PC-3 (cell line): Measurements from ENCODE around the gene ZNF445. TPM values are rescaled to one million over a fixed set of nuclear protein-coding genes. Genes with fewer than 3 reads are reported as not detected.

Experiments used
- ATAC-seq: fragments of 200-7000 bp; cut with Tn5 transposase; 2 replicates; pipeline ENCODE4 v1.9.1; 2020; ENCODE audit warnings: mild to moderate bottlenecking, moderate library complexity
- BruUV-seq: library from RNA; stranded (reverse); fragments of 400-500 nt; replicated peaks from 2 replicates; lab custom pipeline; 2021; lab: Mats Ljungman, UMichigan
- CTCF ChIA-PET: fragments of 300-600 bp; sonication (Branson Sonifier 250); formaldehyde crosslinking; loops from one replicate; lab custom pipeline; 2022; ENCODE audit warnings: antibody characterized with exemption; lab: Charles Lee
- POLR2A ChIA-PET: fragments of 300-600 bp; sonication (Branson Sonifier 250); formaldehyde crosslinking; loops from one replicate; lab custom pipeline; 2022; ENCODE audit warnings: antibody characterized with exemption; ENCODE audit not compliant: unreplicated experiment; lab: Charles Lee
- DNase-seq: peaks from one replicate; pipeline ENCODE4 v3.0.0-alpha.2; 2015
- H2AFZ ChIP-seq: fragments of 300-600 bp; sonication (generic); 2 replicates; pipeline ENCODE4 v1.6.0; 2016; ENCODE audit warnings: antibody characterized with exemption, low read length
- H3F3A ChIP-seq: fragments of 300-600 bp; sonication (generic); one replicate; pipeline ENCODE4 v1.6.0; 2017; ENCODE audit warnings: antibody characterized with exemption, low read length, control low read depth, mild to moderate bottlenecking; ENCODE audit not compliant: unreplicated experiment
- H3K27ac ChIP-seq: fragments of 300-600 bp; sonication (generic); 2 replicates; pipeline ENCODE4 v1.5.1; 2016; ENCODE audit warnings: mild to moderate bottlenecking, low read length
- H3K27me3 ChIP-seq: fragments of 300-600 bp; sonication (generic); 2 replicates; pipeline ENCODE4 v1.6.1; 2016; ENCODE audit warnings: low read length, mixed read lengths
- H3K36me3 ChIP-seq: fragments of 300-600 bp; sonication (generic); 2 replicates; pipeline ENCODE4 v1.6.1; 2016; ENCODE audit warnings: low read depth, mixed run types, low read length, mixed read lengths
- H3K4me1 ChIP-seq: fragments of 300-600 bp; sonication (generic); 2 replicates; pipeline ENCODE4 v1.5.1; 2016; ENCODE audit warnings: low read length; ENCODE audit not compliant: insufficient read depth
- H3K4me2 ChIP-seq: fragments of 300-600 bp; sonication (generic); 2 replicates; pipeline ENCODE4 v1.6.0; 2016; ENCODE audit warnings: low read length
- H3K4me3 ChIP-seq: fragments of 300-600 bp; sonication (generic); 2 replicates; pipeline ENCODE4 v1.5.1; 2016; ENCODE audit warnings: mild to moderate bottlenecking, low read length, mixed read lengths
- H3K79me2 ChIP-seq: fragments of 300-600 bp; sonication (generic); 2 replicates; pipeline ENCODE4 v1.6.1; 2017; ENCODE audit warnings: low read length, mixed read lengths
- H3K9ac ChIP-seq: fragments of 300-600 bp; sonication (generic); 2 replicates; pipeline ENCODE4 v1.6.0; 2016; ENCODE audit warnings: mild to moderate bottlenecking, low read length
- H3K9me2 ChIP-seq: fragments of 300-600 bp; sonication (generic); replicated peaks from 2 replicates; pipeline ENCODE4 v1.6.1; 2016; ENCODE audit warnings: mixed run types, low read length, mixed read lengths
- H3K9me3 ChIP-seq: fragments of 300-600 bp; sonication (generic); 2 replicates; pipeline ENCODE4 v1.6.1; 2016; ENCODE audit warnings: low read length, mixed read lengths
- H4K20me1 ChIP-seq: fragments of 300-600 bp; sonication (generic); 2 replicates; pipeline ENCODE4 v1.6.1; 2016; ENCODE audit warnings: low read length, mixed read lengths
- EZH2 ChIP-seq: fragments of 300-600 bp; sonication (generic); IDR thresholded peaks from one replicate; pipeline ENCODE4 v1.6.1; 2017; ENCODE audit warnings: antibody characterized with exemption, mild to moderate bottlenecking, low read length; ENCODE audit not compliant: unreplicated experiment
- EZH2phosphoT487 ChIP-seq: fragments of 300-600 bp; sonication (generic); IDR thresholded peaks from 2 replicates; pipeline ENCODE4 v1.6.1; 2018; ENCODE audit warnings: mild to moderate bottlenecking, antibody characterized with exemption, low read length, borderline replicate concordance
- intact Hi-C: fragments of 100-400 bp; cut with micrococcal nuclease; formaldehyde crosslinking; loops from 2 replicates; pipeline ENCODE4 v1.9.0; 2023
- total RNA-seq: library from RNA; depleted of rRNA; stranded (reverse); fragments of >200 nt; gene quantifications from 2 replicates; pipeline ENCODE4 v1.2.3, GENCODE V29; 2014
- TF ChIP-seq, protein P1 (sequence below): fragments of 300-600 bp; sonication (generic); conservative IDR thresholded peaks from 2 replicates; pipeline ENCODE4 v1.5.1; 2017; ENCODE audit warnings: antibody characterized with exemption, low read depth, mild to moderate bottlenecking, low read length

Gene ZNF445
- total RNA-seq, 1 experiment from 2014 or later = 8.2 TPM

DNA sequence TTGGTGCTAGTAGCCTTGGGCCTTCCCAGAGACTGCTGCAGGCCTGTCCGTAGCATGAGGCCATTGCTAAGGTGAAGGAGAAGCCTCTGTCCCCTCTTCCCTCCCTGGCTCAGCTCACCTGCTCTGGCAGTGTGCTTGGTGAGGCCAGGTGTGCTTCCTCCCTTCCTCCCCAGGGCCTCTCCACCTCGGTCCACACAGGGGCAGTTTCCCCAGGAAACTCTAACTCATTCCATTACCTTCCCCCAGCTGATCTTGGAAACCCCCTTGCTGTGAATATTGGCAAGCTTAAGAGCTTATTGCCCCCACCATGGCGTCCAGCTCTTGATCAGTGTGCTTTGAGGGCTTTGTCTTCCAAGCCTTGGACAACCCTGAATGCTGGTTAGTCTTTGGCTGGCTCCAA lies 52.7 kb downstream of the ZNF445 start:
- Histone ChIP-seq H4K20me1 (no peaks in the 10 kb centered on the region), H2AFZ (no peak overlapping the region), H3K79me2 (no peaks in the 10 kb centered on the region), H3K4me1 (no peaks in the 10 kb centered on the region), H3K9ac (no peak overlapping the region), H3K36me3 (no peaks in the 10 kb centered on the region), H3K27ac (no peak overlapping the region), H3K9me3 (no peaks in the 10 kb centered on the region), H3K27me3 (no peaks in the 10 kb centered on the region), H3K4me2 (no peak overlapping the region), H3K9me2 (no peaks in the 10 kb centered on the region), H3F3A (no peaks in the 10 kb centered on the region), H3K4me3 (no peak overlapping the region)
- intact Hi-C loops = no loop called here
- BruUV-seq = no TSS peak
- DNase-seq (no peak), ATAC-seq (no peak)
- TF ChIP-seq, protein P1, sequence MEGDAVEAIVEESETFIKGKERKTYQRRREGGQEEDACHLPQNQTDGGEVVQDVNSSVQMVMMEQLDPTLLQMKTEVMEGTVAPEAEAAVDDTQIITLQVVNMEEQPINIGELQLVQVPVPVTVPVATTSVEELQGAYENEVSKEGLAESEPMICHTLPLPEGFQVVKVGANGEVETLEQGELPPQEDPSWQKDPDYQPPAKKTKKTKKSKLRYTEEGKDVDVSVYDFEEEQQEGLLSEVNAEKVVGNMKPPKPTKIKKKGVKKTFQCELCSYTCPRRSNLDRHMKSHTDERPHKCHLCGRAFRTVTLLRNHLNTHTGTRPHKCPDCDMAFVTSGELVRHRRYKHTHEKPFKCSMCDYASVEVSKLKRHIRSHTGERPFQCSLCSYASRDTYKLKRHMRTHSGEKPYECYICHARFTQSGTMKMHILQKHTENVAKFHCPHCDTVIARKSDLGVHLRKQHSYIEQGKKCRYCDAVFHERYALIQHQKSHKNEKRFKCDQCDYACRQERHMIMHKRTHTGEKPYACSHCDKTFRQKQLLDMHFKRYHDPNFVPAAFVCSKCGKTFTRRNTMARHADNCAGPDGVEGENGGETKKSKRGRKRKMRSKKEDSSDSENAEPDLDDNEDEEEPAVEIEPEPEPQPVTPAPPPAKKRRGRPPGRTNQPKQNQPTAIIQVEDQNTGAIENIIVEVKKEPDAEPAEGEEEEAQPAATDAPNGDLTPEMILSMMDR = no peak
- TF ChIP-seq EZH2phosphoT487 = no peak
- no peak for TF ChIP-seq EZH2
- POLR2A ChIA-PET = no interaction called here
- CTCF ChIA-PET = no interaction called here

DNA sequence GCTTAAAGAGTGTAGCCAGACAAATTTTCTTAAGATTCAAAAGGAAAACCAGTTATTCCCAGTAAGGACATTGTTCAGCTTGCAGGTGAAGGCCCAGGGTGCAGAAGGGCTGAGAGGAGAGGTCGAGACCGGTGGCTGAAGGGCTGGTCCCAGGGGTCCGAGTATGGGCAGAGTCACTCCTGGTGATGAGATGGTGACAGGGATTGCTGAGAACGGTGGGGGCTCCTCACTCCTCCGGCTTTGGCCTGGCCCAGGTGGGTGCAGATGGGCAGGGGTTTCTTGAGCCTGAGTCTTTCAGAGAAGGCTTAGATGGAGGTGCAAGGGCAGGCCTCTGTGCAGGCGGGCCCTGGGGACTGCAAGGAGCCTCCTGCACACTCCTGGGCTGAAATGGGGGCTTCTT lies 56.2 kb downstream of the ZNF445 start:
- ATAC-seq (no peak), DNase-seq (no peak)
- H3K79me2 ChIP-seq = no peaks in the 10 kb centered on the region
- no peaks in the 10 kb centered on the region for H3K9me2 ChIP-seq
- TF ChIP-seq EZH2phosphoT487 (no peak), EZH2 (no peak)
- TF ChIP-seq, protein P1 = no peak
- H3K36me3 ChIP-seq = no peaks in the 10 kb centered on the region
- POLR2A ChIA-PET = no interaction called here
- no peaks in the 10 kb centered on the region for H3K4me1 ChIP-seq
- H3K4me3 ChIP-seq = no peak overlapping the region
- H3K27me3 ChIP-seq = no peaks in the 10 kb centered on the region
- no peak overlapping the region for H3K4me2 ChIP-seq
- H3K27ac ChIP-seq = no peak overlapping the region
- no peaks in the 10 kb centered on the region for H3F3A ChIP-seq
- H2AFZ ChIP-seq = no peak overlapping the region
- no peaks in the 10 kb centered on the region for H4K20me1 ChIP-seq
- intact Hi-C loops = no loop called here
- H3K9ac ChIP-seq = no peak overlapping the region
- BruUV-seq = no TSS peak
- CTCF ChIA-PET = no interaction called here
- no peaks in the 10 kb centered on the region for H3K9me3 ChIP-seq

DNA sequence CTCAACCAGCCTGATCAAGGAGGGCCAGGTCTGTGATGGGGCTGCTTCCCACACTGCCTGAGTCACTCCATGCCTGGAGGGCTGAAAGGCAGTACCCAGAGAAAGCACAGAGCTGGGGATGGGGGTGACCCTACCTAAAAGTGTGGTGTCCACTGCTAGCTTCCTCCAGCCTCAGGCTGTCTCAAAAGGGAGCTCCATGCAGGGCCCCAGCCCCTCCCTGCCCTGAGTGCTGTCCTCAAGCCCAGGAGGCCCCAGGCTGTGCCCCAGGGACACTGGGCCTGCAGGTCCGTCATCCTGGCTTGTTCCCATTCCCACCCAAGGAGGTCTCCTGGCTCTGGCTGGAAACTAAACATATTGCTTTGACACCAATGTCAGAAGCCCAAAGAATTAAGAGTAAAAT lies 56.8 kb downstream of the ZNF445 start:
- H3K79me2 ChIP-seq = no peaks in the 10 kb centered on the region
- H3K9ac ChIP-seq = no peak overlapping the region
- ChIA-PET CTCF (no interaction called here), POLR2A (no interaction called here)
- H3K9me3 ChIP-seq = no peaks in the 10 kb centered on the region
- DNase-seq (no peak), ATAC-seq (peak; percentile 21; the same call in 1 of the 2 replicates)
- no peaks in the 10 kb centered on the region for H3K36me3 ChIP-seq
- no peaks in the 10 kb centered on the region for H3F3A ChIP-seq
- BruUV-seq = no TSS peak
- H4K20me1 ChIP-seq = no peaks in the 10 kb centered on the region
- H3K27ac ChIP-seq = no peak overlapping the region
- H3K4me2 ChIP-seq = no peak overlapping the region
- intact Hi-C loops = no loop called here
- no peak overlapping the region for H3K4me3 ChIP-seq
- H3K27me3 ChIP-seq = no peaks in the 10 kb centered on the region
- TF ChIP-seq EZH2phosphoT487 (no peak), EZH2 (no peak)
- TF ChIP-seq, protein P1 = no peak
- no peaks in the 10 kb centered on the region for H3K4me1 ChIP-seq
- H3K9me2 ChIP-seq = no peaks in the 10 kb centered on the region
- no peak overlapping the region for H2AFZ ChIP-seq
